Skeletal muscle satellite cell (primary cell): Measurements from ENCODE around the gene EMSY.

Source experiments
- H3K27me3 ChIP-seq: 2 replicates; pipeline ENCODE4 v1.7.0; 2013; ENCODE audit warnings: low read length; ENCODE audit not compliant: control insufficient read depth, insufficient read depth
- H3K36me3 ChIP-seq: 2 replicates; pipeline ENCODE4 v1.7.0; 2013; ENCODE audit warnings: mild to moderate bottlenecking, control low read depth, low read length; ENCODE audit not compliant: insufficient read depth
- H3K4me1 ChIP-seq: 2 replicates; pipeline ENCODE4 v1.7.0; 2013; ENCODE audit warnings: low read length; ENCODE audit not compliant: control insufficient read depth, insufficient read depth
- H3K4me2 ChIP-seq: 2 replicates; pipeline ENCODE4 v1.7.0; 2013; ENCODE audit warnings: mild to moderate bottlenecking, low read length
- H3K4me3 ChIP-seq: 2 replicates; pipeline ENCODE4 v1.7.0; 2013; ENCODE audit warnings: low read length
- H3K9ac ChIP-seq: 2 replicates; pipeline ENCODE4 v1.7.0; 2013; ENCODE audit warnings: mild to moderate bottlenecking, low read depth, low read length, moderate library complexity
- H3K9me3 ChIP-seq: replicated peaks from 2 replicates; pipeline ENCODE4 v1.7.0; 2013; ENCODE audit warnings: mild to moderate bottlenecking, control low read depth, low read length

The EMSY gene

DNA sequence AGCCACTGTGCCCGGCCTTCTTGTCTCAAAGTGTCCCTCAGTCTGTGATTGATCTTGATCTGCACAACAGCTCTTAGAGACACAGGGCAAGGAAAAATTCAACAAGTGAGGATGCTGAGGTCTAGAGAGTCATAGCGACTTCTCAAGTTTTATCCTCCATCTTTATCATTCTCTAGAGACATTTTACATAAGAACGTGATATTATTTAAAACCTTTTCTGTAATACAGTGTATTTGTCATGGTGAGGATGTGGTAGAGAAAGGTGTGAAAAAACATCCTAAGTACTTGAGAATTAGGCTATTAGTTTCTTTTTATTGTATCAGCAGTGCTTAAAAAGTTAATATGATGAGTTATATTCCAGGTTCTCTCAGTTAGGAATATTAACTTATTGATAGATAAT, 50.2 kb downstream of the EMSY start:
- no peak overlapping the region for H3K4me2 ChIP-seq
- H3K9ac ChIP-seq = no peak overlapping the region
- no peak overlapping the region for H3K4me3 ChIP-seq
- H3K4me1 ChIP-seq = no peaks in the 10 kb centered on the region
- no peaks in the 10 kb centered on the region for H3K27me3 ChIP-seq
- no peaks in the 10 kb centered on the region for H3K9me3 ChIP-seq
- H3K36me3 ChIP-seq = peaks cover 10% of the 10 kb centered on the region

DNA sequence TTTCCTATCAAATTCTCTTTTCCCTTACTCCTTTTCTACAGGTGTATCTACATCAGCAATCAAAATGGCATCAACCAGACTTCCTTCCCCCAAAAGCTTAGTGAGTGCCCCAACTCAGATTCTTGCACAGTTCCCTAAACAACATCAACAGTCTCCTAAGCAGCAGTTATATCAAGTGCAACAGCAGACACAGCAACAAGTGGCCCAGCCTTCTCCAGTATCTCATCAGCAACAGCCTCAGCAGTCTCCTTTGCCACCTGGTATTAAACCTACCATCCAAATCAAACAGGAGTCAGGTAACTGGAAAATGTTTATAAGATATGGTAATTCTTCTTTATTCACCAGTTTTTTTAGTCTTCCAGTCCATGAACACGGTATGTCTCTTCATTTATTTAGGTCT, 51.4 kb downstream of the EMSY start:
- Histone ChIP-seq H3K9ac (no peak overlapping the region), H3K4me1 (no peaks in the 10 kb centered on the region), H3K9me3 (no peaks in the 10 kb centered on the region), H3K4me2 (no peak overlapping the region), H3K4me3 (no peak overlapping the region), H3K36me3 (peaks cover 10% of the 10 kb centered on the region), H3K27me3 (no peaks in the 10 kb centered on the region)

DNA sequence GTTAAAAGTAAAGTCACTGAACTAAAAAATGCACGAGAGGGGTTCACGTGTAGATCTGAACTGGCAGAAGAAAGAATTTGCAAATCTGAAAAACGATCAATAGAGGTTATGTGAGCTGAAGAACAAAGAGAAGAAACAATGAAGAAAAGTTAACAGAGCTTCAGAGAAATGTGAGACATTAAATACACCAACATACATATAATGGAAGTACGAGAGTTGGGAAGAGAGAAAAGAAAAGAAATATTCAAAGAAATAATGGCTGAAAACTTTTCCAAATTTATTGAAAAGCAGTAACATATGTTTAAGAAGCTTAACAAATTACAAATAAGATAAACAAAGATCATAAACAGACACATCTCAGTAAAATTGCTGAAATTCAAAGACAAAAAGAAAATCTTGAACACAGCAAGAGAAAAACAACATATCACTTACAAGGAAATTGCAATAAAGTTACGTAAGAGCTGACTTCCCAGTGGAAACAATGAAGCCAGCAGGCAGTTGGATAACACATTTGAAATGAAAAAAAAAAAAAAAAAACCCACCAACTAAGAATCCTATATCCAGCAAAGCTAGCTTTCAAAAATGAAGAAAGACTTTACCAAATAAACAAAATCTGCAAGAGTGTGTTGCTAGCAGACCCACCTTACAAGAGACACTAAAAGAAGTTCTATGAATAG, 56.8 kb downstream of the EMSY start:
- H3K27me3 ChIP-seq = no peaks in the 10 kb centered on the region
- no peak overlapping the region for H3K4me3 ChIP-seq
- no peaks in the 10 kb centered on the region for H3K36me3 ChIP-seq
- H3K4me2 ChIP-seq = no peak overlapping the region
- H3K4me1 ChIP-seq = no peaks in the 10 kb centered on the region
- no peaks in the 10 kb centered on the region for H3K9me3 ChIP-seq
- no peak overlapping the region for H3K9ac ChIP-seq

DNA sequence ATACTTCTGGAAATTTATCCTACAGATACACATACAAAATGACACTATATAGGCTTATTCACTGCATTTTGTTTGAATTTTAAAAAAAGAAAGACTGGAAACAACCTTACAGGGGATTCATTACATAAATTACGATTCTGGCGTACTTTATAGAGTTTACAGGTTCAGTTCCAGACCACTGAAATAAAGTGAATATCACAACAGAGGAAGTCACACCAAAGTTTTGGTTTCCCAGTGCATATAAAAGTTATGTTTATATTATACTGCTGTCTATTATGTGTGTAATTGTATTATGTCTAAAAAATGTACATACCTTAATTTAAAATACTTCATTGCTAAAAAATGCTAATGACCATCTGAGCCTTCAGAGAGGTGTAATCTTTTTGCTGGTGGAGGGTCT, 62.0 kb downstream of the EMSY start:
- H3K27me3 ChIP-seq = no peaks in the 10 kb centered on the region
- no peak overlapping the region for H3K9ac ChIP-seq
- no peak overlapping the region for H3K4me2 ChIP-seq
- no peaks in the 10 kb centered on the region for H3K36me3 ChIP-seq
- H3K9me3 ChIP-seq = no peaks in the 10 kb centered on the region
- H3K4me3 ChIP-seq = no peak overlapping the region
- no peaks in the 10 kb centered on the region for H3K4me1 ChIP-seq

DNA sequence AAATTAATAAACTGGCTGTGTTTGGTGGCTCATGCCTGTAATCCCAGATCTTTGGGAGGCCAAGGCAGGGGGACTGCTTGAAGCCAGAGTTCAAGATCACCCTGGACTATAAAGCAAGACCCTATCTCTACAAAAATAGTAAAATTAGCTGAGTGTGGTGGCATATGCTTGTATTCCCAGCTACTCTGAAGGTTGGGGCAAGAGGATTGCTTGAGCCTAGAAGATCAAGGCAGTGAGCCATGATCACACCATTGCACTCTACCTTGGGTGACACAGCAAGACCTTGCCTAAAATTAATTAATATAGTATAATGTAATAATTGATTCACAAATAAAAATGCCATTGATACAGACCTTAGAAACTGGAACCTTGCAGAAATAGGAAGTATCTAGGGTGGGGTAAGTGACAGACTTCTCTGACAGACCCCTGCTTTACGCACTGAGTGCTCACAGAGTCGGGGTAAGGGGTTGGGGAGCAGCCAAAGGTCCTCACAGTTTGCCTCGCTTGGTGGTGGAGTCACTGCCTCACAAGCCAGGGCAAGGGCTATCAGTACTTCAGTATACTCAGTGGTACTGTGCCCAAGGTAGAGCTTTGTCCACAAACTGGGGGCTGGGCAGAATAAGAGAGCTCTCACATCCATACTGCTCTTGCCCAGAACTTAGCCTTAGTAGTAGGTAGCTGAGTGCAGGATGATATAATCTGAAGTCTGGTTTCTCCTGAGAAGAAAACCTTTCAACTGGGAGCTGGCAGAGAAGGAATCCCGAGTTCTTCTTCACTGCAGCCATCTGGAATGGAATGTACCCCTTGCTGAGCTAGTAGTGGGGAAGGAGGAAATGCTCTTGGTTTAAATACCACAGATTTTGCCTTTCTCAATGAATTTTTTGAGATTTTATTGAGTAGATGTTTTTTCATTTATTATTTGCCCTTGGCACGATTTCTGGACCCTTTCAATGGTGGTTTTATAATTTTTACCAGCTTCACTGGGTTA, 65.5 kb downstream of the EMSY start:
- no peak overlapping the region for H3K9ac ChIP-seq
- no peak overlapping the region for H3K4me2 ChIP-seq
- H3K9me3 ChIP-seq = no peaks in the 10 kb centered on the region
- H3K36me3 ChIP-seq = peaks cover 4% of the 10 kb centered on the region
- H3K27me3 ChIP-seq = no peaks in the 10 kb centered on the region
- H3K4me1 ChIP-seq = peaks cover 4% of the 10 kb centered on the region
- H3K4me3 ChIP-seq = no peak overlapping the region

DNA sequence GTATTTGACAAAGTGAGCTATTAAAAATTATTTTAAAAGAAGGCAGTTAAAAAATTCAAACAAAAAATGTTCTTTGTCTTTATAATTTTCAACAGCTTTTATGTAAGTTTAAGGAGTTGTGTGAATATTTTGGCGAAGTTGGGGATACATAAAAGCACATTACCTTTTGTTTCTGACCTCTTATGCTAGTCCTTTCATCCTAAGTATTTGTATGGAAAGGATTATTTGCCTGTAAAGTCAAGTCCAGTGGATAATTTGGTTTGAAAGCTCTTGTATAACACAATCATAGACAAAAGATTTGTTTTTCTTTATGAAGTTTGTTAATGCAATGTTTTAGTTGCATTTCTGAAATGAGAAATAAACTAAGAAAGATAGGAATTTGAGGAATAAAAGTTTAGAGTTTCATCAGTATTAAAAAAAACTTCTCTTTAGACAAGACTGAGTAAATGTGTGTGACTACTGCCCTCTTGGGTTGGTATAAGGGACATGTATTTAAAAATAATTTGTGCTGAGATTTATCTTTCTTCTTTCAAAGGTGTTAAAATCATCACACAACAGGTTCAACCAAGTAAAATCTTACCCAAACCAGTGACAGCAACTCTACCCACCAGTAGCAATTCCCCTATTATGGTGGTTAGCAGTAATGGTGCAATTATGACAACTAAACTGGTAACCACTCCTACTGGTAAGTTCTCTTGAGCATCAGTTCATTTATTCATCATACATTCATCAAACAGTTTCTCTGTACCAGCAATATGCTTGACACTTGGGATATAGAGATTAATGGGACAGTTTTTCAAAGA, 68.2 kb downstream of the EMSY start:
- Histone ChIP-seq H3K9ac (no peak overlapping the region), H3K9me3 (no peaks in the 10 kb centered on the region), H3K27me3 (no peaks in the 10 kb centered on the region), H3K4me1 (peaks cover 4% of the 10 kb centered on the region), H3K4me2 (no peak overlapping the region), H3K36me3 (peaks cover 8% of the 10 kb centered on the region), H3K4me3 (no peak overlapping the region)

DNA sequence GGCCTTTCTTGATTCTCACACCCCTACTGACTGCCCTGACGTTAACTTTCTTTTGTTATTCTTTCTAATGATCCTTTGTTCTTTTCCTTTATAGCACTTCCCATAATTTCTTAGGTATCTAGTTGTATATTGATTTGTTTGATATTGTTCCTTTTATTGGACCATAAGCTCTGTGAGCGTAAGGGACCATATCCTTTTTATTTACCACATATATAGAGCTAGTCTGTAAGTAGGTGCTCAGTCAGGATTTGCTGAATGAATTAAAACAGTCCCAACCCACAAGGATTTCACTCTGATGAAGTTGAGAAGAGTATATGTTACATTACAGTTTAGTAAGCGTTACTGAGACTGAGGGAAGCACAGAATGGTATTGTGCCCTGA, 68.8 kb downstream of the EMSY start:
- Histone ChIP-seq H3K4me3 (no peak overlapping the region), H3K27me3 (no peaks in the 10 kb centered on the region), H3K4me1 (peaks cover 4% of the 10 kb centered on the region), H3K9ac (no peak overlapping the region), H3K4me2 (no peak overlapping the region), H3K9me3 (no peaks in the 10 kb centered on the region), H3K36me3 (peaks cover 8% of the 10 kb centered on the region)

DNA sequence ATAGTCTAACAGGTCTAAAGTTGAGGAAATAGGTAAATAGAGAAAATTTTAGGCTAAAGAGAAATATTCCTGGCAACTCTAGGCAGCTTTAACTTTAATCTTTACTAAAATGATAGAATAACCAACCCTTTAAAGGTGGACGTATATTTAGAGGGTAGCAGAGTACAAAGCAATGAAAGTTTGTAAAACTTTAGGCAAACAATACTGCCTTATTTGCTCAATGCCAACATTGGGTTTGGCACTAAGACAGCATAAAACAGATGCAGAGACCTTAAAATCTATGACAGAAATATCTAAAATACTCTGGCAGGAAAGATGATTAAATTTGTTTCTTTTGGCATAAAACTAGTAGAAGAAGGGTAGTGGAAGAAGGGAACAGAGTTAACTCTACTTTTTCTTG, 70.7 kb downstream of the EMSY start:
- H3K9me3 ChIP-seq = no peaks in the 10 kb centered on the region
- no peak overlapping the region for H3K9ac ChIP-seq
- H3K4me2 ChIP-seq = no peak overlapping the region
- H3K4me3 ChIP-seq = no peak overlapping the region
- H3K27me3 ChIP-seq = no peaks in the 10 kb centered on the region
- H3K4me1 ChIP-seq = peaks cover 7% of the 10 kb centered on the region
- H3K36me3 ChIP-seq = peaks cover 8% of the 10 kb centered on the region

DNA sequence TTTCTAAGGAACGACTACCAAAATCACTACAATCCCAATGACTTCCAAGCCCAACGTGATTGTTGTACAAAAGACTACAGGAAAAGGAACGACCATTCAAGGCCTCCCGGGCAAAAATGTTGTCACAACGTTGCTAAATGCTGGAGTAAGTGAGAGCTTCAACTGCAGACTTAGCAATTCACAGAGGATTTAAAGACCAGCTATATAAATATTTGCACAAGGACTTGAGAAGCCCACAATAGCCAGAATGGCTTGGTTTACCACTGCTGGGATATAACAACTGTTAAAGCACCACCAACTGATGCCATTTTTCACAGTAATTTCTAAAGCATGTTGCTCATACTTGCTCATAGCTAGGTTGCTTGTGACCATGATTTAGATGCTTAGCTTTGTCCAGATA, 78.3 kb downstream of the EMSY start:
- Histone ChIP-seq H3K4me3 (no peak overlapping the region), H3K27me3 (no peaks in the 10 kb centered on the region), H3K36me3 (peaks cover 6% of the 10 kb centered on the region), H3K4me2 (no peak overlapping the region), H3K9me3 (no peaks in the 10 kb centered on the region), H3K9ac (no peak overlapping the region), H3K4me1 (peaks cover 16% of the 10 kb centered on the region)

DNA sequence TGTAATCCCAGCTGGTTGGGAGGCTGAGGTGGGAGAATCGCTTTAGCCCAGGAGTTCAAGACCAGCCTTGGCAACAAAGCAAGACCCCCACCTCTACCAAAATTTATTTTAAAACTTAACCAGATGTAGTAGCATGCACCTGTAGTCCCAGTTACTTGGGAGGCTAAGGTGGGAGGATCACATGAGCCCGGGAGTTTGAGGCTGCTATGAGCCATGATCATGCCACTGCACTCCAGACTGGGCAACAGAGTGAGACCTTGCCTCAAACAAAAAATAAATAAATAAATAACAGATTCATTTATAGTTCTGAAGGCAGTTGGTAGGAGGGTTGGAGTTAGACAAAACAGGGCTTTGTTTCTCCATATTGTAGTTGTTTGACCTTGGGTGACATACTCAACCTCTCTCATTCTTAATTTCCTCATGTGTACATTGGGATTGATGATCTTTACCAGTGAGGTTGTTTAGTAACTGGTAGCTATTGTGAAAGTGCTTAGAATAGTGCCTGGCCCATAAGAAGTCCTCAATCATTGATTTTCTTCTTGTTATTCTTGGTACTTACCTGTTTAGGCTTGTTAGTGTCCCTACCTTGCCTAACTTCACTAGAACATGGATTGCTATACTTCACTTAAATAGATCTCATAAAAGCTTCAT, 79.1 kb downstream of the EMSY start:
- H3K4me1 ChIP-seq = peaks cover 16% of the 10 kb centered on the region
- H3K27me3 ChIP-seq = no peaks in the 10 kb centered on the region
- no peak overlapping the region for H3K4me2 ChIP-seq
- H3K36me3 ChIP-seq = peaks cover 11% of the 10 kb centered on the region
- H3K9ac ChIP-seq = no peak overlapping the region
- no peaks in the 10 kb centered on the region for H3K9me3 ChIP-seq
- H3K4me3 ChIP-seq = no peak overlapping the region

DNA sequence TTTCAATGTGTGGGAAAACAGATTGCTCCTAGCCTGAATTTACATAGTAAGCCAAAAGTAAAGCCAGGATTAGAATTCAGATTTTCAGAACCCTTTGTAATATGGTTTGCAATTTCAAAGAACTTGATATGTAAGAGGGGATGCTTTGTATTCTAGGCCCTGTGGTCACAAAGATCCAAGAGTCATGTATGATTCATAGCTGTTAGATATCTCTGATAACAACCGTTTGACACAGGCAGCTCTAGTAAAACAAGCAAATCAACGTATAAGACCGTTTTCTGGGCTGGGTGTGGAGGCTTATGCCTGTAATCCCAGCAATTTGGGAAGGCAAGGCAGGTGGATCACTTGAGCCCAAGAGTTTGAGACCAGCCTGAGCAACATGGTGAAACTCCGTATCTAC, 79.6 kb downstream of the EMSY start:
- Histone ChIP-seq H3K4me1 (peaks cover 16% of the 10 kb centered on the region), H3K4me2 (no peak overlapping the region), H3K9ac (no peak overlapping the region), H3K4me3 (no peak overlapping the region), H3K27me3 (no peaks in the 10 kb centered on the region), H3K36me3 (peaks cover 16% of the 10 kb centered on the region), H3K9me3 (no peaks in the 10 kb centered on the region)
